Liver (tissue), 9 donors: ENCODE measurements around the gene AP2A2. TPM values are rescaled to one million over a fixed set of nuclear protein-coding genes. Genes with fewer than 3 reads are reported as not detected.

Experiments used
- DNase-seq: peaks from one replicate; pipeline ENCODE4 v3.0.0-alpha.2; 2017; ENCODE audit warnings: low spot score
- H3K27ac ChIP-seq, 2 donors: one replicate each; pipeline ENCODE4 v1.7.0; 2013; ENCODE audit warnings: inconsistent platforms in 2 of 2, low read length in 2 of 2, control low read depth in 1 of 2, low read depth in 1 of 2, mild to moderate bottlenecking in 1 of 2
- H3K27me3 ChIP-seq, 4 donors: one replicate each; pipeline versions ENCODE4 v1.6.1 to v1.7.0; 2013; ENCODE audit warnings: low read length in 3 of 4, inconsistent platforms in 1 of 4, mild to moderate bottlenecking in 1 of 4, moderate library complexity in 1 of 4; ENCODE audit not compliant: control insufficient read depth in 4 of 4, insufficient read depth in 4 of 4
- H3K36me3 ChIP-seq, 4 donors: one replicate each; pipeline versions ENCODE4 v1.6.1 to v1.7.0; 2013; ENCODE audit warnings: low read length in 3 of 4, mild to moderate bottlenecking in 3 of 4, low read depth in 1 of 4, moderate library complexity in 1 of 4; ENCODE audit not compliant: control insufficient read depth in 4 of 4, insufficient read depth in 3 of 4
- H3K4me1 ChIP-seq, 4 donors: one replicate each; pipeline versions ENCODE4 v1.6.1 to v1.7.0; 2013; ENCODE audit warnings: low read length in 3 of 4, mild to moderate bottlenecking in 3 of 4, moderate library complexity in 1 of 4; ENCODE audit not compliant: control insufficient read depth in 4 of 4, insufficient read depth in 4 of 4
- H3K4me3 ChIP-seq, 3 donors: one replicate each; pipeline versions ENCODE4 v1.6.1 to v1.7.0; 2013; ENCODE audit warnings: low read length in 3 of 3, control low read depth in 1 of 3, low read depth in 1 of 3, mild to moderate bottlenecking in 1 of 3
- H3K9ac ChIP-seq, 2 donors: one replicate each; pipeline ENCODE4 v1.7.0; 2013; ENCODE audit warnings: low read length in 2 of 2, mild to moderate bottlenecking in 2 of 2, moderate library complexity in 2 of 2, control low read depth in 1 of 2, low read depth in 1 of 2
- H3K9me3 ChIP-seq, 4 donors: one replicate each; pipeline versions ENCODE4 v1.6.1 to v1.7.0; 2013; ENCODE audit warnings: low read length in 3 of 4; ENCODE audit not compliant: control insufficient read depth in 4 of 4
- EGR1 ChIP-seq, 2 donors: IDR thresholded peaks; 2 replicates each; pipeline ENCODE4 v1.6.1; 2016 to 2018; ENCODE audit warnings: antibody characterized with exemption in 2 of 2, low read depth in 2 of 2
- FOXA1 ChIP-seq: IDR thresholded peaks from 2 replicates; pipeline ENCODE4 v1.6.1; 2016; ENCODE audit warnings: antibody characterized with exemption
- FOXA2 ChIP-seq: IDR thresholded peaks from 2 replicates; pipeline ENCODE4 v1.6.1; 2016; ENCODE audit warnings: antibody characterized with exemption
- GABPA ChIP-seq, 2 donors: IDR thresholded peaks in 1 of 2; conservative IDR thresholded peaks in 1 of 2; 2 replicates each; pipeline ENCODE4 v1.6.1; 2016; ENCODE audit warnings: antibody characterized with exemption in 2 of 2, mild to moderate bottlenecking in 1 of 2, moderate library complexity in 1 of 2
- HNF4A ChIP-seq, 2 donors: conservative IDR thresholded peaks; 2 replicates each; pipeline ENCODE4 v1.6.1; 2016; ENCODE audit warnings: antibody characterized with exemption in 2 of 2, mild to moderate bottlenecking in 2 of 2
- HNF4G ChIP-seq: IDR thresholded peaks from 2 replicates; pipeline ENCODE4 v1.6.1; 2016; ENCODE audit warnings: antibody characterized with exemption
- NR2F2 ChIP-seq: IDR thresholded peaks from 2 replicates; pipeline ENCODE4 v1.6.1; 2016; ENCODE audit warnings: antibody characterized with exemption
- RAD21 ChIP-seq, 2 donors: IDR thresholded peaks; 2 replicates each; pipeline ENCODE4 v1.6.1; 2016; ENCODE audit warnings: antibody characterized with exemption in 2 of 2, mild to moderate bottlenecking in 2 of 2
- RXRA ChIP-seq, 2 donors: IDR thresholded peaks; 2 replicates each; pipeline ENCODE4 v1.6.1; 2017 to 2018; ENCODE audit warnings: antibody characterized with exemption in 2 of 2, mild to moderate bottlenecking in 1 of 2
- SP1 ChIP-seq: IDR thresholded peaks from 2 replicates; pipeline ENCODE4 v1.6.1; 2018; ENCODE audit warnings: antibody characterized with exemption, mild to moderate bottlenecking
- TAF1 ChIP-seq: conservative IDR thresholded peaks from 2 replicates; pipeline ENCODE4 v1.6.1; 2016; ENCODE audit warnings: antibody characterized with exemption, mild to moderate bottlenecking
- YY1 ChIP-seq: IDR thresholded peaks from 2 replicates; pipeline ENCODE4 v1.6.1; 2016; ENCODE audit warnings: antibody characterized with exemption, mild to moderate bottlenecking
- WGBS: extraction: QIAGEN DNeasy Blood & Tissue Kit; methylation state at CpG from one replicate; pipeline ENCODE4 v1.1.7; 2013; 5-methylcytosine and 5-hydroxymethylcytosine counted together
- polyA plus RNA-seq, 2 donors: library from polyadenylated mRNA; stranded (reverse) in 1 of 2; unstranded in 1 of 2; fragments of 200-250 nt in 1 of 2; fragments of >200 nt in 1 of 2; fragmentation: Nextera tagmentation in 1 of 2; extraction: Ambion mirVana in 1 of 2; gene quantifications; one replicate each; pipeline versions ENCODE4 v1.2.1 to v1.2.3, GENCODE V29; 2013 to 2015
- total RNA-seq, 2 donors: library from RNA; depleted of rRNA; stranded (reverse); fragments of >200 nt; gene quantifications; one replicate each; pipeline ENCODE4 v1.2.3, GENCODE V29; 2014
- TF ChIP-seq, protein P1 (sequence below): fragments of 150-350 bp; IDR thresholded peaks from 2 replicates; pipeline ENCODE4 v1.5.1; 2017; ENCODE audit warnings: improper control_type of control experiment, low read depth, low read length; ENCODE audit not compliant: missing input control
- TF ChIP-seq, protein P2 (sequence below): IDR thresholded peaks from 2 replicates; pipeline ENCODE4 v1.6.1; 2016; ENCODE audit warnings: antibody characterized with exemption, mild to moderate bottlenecking
- TF ChIP-seq, protein P3 (sequence below): IDR thresholded peaks from 2 replicates; pipeline ENCODE4 v1.6.1; 2016; ENCODE audit warnings: antibody characterized with exemption
- TF ChIP-seq, protein P4 (sequence below): IDR thresholded peaks from 2 replicates; pipeline ENCODE4 v1.6.1; 2016; ENCODE audit warnings: antibody characterized with exemption
- donor health status: healthy.
- donor health status: healthy.
- donor health status: healthy.
- donor health status: healthy.
- donor health status: healthy.

AP2A2 gene
- total and polyA plus RNA-seq, 4 donors: 20.5 to 39.7 (median 23.8) TPM

DNA sequence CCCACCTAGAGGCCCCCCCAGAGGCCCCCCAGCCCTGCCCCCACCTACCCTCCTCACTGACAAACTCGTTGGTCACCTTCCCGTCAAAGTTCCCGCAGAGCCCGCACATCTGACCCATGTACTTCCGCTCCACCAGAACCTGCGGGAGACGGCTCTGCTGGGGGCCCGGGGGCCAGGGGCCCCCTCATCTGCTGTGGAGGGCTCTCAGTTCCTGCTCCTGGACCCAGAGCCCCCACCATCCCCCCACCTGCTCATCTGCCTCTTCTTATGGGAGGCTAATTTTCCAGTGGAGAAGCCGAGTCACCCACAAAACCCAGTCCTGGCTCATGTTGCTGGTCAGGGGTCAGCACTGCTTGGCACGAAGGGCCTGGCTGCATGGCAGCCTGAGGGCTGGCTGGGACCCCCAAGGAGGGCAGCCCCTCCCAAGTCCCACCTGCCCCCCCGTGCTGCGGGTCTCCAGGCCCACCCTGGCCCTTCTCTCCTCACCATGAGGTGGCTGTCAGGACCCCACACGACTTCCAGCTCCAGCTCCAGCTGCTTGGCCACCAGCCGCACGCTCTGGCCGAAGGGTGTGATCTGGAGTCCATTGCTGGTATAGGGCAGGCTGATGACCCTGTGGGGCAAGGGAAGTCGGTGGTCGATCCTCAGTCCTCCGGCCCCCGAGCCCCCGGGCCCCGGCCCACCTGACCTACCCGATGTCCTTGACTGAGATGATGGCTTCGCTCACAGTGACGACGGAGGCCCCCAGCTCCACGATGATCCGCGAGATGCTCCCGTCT lies 105.6 kb downstream of the AP2A2 start:
- no peak overlapping the region for H3K9ac ChIP-seq
- H3K9me3 ChIP-seq: no peaks in the 10 kb centered on the region
- H3K27ac ChIP-seq: no peak overlapping the region
- WGBS: 84% methylated on average over 30 of the region's 30 CpGs
- no peak for TF ChIP-seq TAF1
- TF ChIP-seq RAD21 (IDR thresholded peaks at IDR 0.05): no peak
- no peak for TF ChIP-seq YY1
- TF ChIP-seq NR2F2: no peak
- no peak for TF ChIP-seq HNF4G
- TF ChIP-seq, protein P1, sequence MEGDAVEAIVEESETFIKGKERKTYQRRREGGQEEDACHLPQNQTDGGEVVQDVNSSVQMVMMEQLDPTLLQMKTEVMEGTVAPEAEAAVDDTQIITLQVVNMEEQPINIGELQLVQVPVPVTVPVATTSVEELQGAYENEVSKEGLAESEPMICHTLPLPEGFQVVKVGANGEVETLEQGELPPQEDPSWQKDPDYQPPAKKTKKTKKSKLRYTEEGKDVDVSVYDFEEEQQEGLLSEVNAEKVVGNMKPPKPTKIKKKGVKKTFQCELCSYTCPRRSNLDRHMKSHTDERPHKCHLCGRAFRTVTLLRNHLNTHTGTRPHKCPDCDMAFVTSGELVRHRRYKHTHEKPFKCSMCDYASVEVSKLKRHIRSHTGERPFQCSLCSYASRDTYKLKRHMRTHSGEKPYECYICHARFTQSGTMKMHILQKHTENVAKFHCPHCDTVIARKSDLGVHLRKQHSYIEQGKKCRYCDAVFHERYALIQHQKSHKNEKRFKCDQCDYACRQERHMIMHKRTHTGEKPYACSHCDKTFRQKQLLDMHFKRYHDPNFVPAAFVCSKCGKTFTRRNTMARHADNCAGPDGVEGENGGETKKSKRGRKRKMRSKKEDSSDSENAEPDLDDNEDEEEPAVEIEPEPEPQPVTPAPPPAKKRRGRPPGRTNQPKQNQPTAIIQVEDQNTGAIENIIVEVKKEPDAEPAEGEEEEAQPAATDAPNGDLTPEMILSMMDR: no peak
- no peak for TF ChIP-seq FOXA1
- TF ChIP-seq SP1: no peak
- TF ChIP-seq EGR1 (IDR thresholded peaks at IDR 0.05; ENCODE audit: low read depth in 2 of 2): no peak
- no peak for TF ChIP-seq HNF4A (conservative IDR thresholded peaks at IDR 0.05)
- no peak for TF ChIP-seq FOXA2
- TF ChIP-seq, protein P2, sequence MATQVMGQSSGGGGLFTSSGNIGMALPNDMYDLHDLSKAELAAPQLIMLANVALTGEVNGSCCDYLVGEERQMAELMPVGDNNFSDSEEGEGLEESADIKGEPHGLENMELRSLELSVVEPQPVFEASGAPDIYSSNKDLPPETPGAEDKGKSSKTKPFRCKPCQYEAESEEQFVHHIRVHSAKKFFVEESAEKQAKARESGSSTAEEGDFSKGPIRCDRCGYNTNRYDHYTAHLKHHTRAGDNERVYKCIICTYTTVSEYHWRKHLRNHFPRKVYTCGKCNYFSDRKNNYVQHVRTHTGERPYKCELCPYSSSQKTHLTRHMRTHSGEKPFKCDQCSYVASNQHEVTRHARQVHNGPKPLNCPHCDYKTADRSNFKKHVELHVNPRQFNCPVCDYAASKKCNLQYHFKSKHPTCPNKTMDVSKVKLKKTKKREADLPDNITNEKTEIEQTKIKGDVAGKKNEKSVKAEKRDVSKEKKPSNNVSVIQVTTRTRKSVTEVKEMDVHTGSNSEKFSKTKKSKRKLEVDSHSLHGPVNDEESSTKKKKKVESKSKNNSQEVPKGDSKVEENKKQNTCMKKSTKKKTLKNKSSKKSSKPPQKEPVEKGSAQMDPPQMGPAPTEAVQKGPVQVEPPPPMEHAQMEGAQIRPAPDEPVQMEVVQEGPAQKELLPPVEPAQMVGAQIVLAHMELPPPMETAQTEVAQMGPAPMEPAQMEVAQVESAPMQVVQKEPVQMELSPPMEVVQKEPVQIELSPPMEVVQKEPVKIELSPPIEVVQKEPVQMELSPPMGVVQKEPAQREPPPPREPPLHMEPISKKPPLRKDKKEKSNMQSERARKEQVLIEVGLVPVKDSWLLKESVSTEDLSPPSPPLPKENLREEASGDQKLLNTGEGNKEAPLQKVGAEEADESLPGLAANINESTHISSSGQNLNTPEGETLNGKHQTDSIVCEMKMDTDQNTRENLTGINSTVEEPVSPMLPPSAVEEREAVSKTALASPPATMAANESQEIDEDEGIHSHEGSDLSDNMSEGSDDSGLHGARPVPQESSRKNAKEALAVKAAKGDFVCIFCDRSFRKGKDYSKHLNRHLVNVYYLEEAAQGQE: no peak
- TF ChIP-seq, protein P3, sequence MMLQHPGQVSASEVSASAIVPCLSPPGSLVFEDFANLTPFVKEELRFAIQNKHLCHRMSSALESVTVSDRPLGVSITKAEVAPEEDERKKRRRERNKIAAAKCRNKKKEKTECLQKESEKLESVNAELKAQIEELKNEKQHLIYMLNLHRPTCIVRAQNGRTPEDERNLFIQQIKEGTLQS: no peak
- TF ChIP-seq RXRA (IDR thresholded peaks at IDR 0.05): no peak
- TF ChIP-seq, protein P4, sequence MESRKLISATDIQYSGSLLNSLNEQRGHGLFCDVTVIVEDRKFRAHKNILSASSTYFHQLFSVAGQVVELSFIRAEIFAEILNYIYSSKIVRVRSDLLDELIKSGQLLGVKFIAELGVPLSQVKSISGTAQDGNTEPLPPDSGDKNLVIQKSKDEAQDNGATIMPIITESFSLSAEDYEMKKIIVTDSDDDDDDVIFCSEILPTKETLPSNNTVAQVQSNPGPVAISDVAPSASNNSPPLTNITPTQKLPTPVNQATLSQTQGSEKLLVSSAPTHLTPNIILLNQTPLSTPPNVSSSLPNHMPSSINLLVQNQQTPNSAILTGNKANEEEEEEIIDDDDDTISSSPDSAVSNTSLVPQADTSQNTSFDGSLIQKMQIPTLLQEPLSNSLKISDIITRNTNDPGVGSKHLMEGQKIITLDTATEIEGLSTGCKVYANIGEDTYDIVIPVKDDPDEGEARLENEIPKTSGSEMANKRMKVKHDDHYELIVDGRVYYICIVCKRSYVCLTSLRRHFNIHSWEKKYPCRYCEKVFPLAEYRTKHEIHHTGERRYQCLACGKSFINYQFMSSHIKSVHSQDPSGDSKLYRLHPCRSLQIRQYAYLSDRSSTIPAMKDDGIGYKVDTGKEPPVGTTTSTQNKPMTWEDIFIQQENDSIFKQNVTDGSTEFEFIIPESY: no peak
- DNase-seq: no peak
- H3K4me3 ChIP-seq: no peak overlapping the region
- no peaks in the 10 kb centered on the region for H3K36me3 ChIP-seq
- no peaks in the 10 kb centered on the region for H3K27me3 ChIP-seq
- no peaks in the 10 kb centered on the region for H3K4me1 ChIP-seq

DNA sequence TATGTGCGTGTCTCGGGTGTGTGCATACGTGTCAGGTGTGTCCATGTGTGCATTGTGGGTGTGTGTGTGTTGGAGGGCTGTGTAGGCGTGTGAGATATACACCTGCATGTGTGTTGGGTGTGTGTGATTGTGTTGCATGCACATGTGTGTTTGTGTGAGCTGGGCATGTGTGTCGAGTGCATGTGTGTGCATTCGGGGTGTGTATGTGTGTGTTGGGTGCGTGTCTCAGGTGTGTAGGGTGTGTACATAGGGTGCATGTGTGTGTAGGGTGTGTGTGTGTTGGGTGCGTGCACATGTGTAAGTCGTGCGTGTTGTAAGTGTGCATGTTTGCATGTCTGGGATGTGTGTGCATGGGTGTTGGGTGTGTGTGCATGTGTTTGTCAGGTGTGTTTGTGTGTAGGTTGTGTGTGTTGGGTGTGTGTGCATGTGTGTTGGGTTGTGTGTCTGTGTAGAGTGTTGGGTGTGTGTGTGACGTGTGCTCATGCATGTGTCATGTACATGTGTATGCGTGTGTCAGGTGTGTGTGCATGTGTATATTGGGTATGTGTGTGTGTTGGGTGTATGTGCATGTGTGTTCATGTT lies 106.7 kb downstream of the AP2A2 start:
- Histone ChIP-seq H3K9me3 (no peaks in the 10 kb centered on the region), H3K27ac (no peak overlapping the region), H3K36me3 (no peaks in the 10 kb centered on the region), H3K9ac (no peak overlapping the region), H3K4me3 (no peak overlapping the region), H3K27me3 (no peaks in the 10 kb centered on the region), H3K4me1 (no peaks in the 10 kb centered on the region)
- DNase-seq: no peak
- 96% methylated on average over 12 of the region's 12 CpGs for WGBS
- TF ChIP-seq, protein P3: no peak
- TF ChIP-seq, protein P1: no peak
- TF ChIP-seq GABPA (IDR thresholded peaks at IDR 0.05 in 1 of 2, conservative IDR thresholded peaks at IDR 0.05 in 1 of 2): no peak
- no peak for TF ChIP-seq HNF4G
- TF ChIP-seq, protein P2: no peak
- TF ChIP-seq FOXA1: no peak
- TF ChIP-seq EGR1 (IDR thresholded peaks at IDR 0.05; ENCODE audit: low read depth in 2 of 2): no peak
- no peak for TF ChIP-seq FOXA2
